ENCODE results near the gene MAU2.

DNA sequence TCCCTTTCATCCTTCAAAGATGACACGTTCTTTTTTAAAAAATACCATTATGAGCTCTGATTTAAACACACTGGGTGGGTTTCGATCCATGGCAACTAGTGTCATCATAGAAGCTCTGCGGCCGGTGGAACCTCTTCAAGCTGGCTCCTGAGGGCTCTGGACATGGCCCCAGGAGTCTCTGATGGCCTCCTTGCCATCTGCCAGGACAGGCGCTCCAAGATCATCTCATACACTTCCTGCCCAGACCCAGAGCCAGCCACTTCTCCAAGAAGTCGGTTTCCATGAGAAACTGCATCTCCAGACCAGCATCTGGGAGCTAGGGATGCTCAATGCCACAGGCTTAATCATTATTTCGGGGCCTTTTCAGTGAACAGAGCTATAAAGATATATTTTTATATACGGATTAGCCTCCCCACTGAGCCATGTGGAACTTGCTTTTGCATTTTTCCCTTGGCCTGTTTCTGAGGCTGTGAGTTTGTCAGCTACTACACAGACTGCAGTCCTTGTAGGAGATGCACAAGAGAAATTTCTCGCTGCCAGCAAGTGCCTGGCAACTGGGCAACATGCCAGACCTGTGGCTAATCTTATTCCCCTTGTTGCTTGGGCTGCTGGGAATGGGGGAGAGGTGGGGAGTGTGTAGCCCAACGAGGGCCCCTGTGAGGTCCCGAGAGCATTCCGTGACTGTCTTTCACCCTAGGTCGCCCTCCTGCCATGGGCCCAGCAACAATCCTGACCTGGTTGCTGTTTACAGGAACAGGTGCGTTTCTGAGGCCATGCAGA, 16.3 kb upstream of the MAU2 start:
- TF ChIP-seq, protein P1, sequence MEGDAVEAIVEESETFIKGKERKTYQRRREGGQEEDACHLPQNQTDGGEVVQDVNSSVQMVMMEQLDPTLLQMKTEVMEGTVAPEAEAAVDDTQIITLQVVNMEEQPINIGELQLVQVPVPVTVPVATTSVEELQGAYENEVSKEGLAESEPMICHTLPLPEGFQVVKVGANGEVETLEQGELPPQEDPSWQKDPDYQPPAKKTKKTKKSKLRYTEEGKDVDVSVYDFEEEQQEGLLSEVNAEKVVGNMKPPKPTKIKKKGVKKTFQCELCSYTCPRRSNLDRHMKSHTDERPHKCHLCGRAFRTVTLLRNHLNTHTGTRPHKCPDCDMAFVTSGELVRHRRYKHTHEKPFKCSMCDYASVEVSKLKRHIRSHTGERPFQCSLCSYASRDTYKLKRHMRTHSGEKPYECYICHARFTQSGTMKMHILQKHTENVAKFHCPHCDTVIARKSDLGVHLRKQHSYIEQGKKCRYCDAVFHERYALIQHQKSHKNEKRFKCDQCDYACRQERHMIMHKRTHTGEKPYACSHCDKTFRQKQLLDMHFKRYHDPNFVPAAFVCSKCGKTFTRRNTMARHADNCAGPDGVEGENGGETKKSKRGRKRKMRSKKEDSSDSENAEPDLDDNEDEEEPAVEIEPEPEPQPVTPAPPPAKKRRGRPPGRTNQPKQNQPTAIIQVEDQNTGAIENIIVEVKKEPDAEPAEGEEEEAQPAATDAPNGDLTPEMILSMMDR (IDR thresholded peaks at IDR 0.05), result no peak
- TF ChIP-seq POLR2A (IDR thresholded peaks at IDR 0.05), result no peak

Measured in Peyer's patch (tissue), 4 donors.